Loucy (cell line): ENCODE measurements around the gene SMG7.

Source experiments
- H2AFZ ChIP-seq: fragments of 200-600 bp; sonication (generic); 2 replicates; pipeline ENCODE4 v1.6.0; 2016; ENCODE audit warnings: antibody characterized with exemption, mild to moderate bottlenecking, low read length, moderate library complexity
- H3F3A ChIP-seq: fragments of 200-600 bp; 2 replicates; pipeline ENCODE4 v1.6.0; 2016; ENCODE audit warnings: antibody characterized with exemption, low read depth, mild to moderate bottlenecking
- H3K27me3 ChIP-seq: fragments of 200-600 bp; sonication (generic); 2 replicates; pipeline ENCODE4 v1.6.1; 2014; ENCODE audit warnings: low read length, mild to moderate bottlenecking; ENCODE audit not compliant: insufficient read depth, poor library complexity, severe bottlenecking
- H3K36me3 ChIP-seq: fragments of 200-600 bp; sonication (generic); 2 replicates; pipeline ENCODE4 v1.6.1; 2016; ENCODE audit warnings: low read length; ENCODE audit not compliant: insufficient read depth
- H3K4me1 ChIP-seq: fragments of 200-600 bp; sonication (generic); 2 replicates; pipeline ENCODE4 v1.5.1; 2014; ENCODE audit warnings: low read length, mild to moderate bottlenecking; ENCODE audit not compliant: insufficient read depth, poor library complexity, severe bottlenecking
- H3K4me2 ChIP-seq: fragments of 200-600 bp; sonication (generic); 2 replicates; pipeline ENCODE4 v1.6.0; 2014; ENCODE audit warnings: antibody characterized with exemption, low read length, low read depth, mild to moderate bottlenecking; ENCODE audit not compliant: poor library complexity, severe bottlenecking
- H3K4me3 ChIP-seq: fragments of 200-600 bp; sonication (generic); 2 replicates; pipeline ENCODE4 v1.5.1; 2014; ENCODE audit warnings: low read length, mild to moderate bottlenecking, mixed read lengths; ENCODE audit not compliant: poor library complexity, severe bottlenecking
- H3K79me2 ChIP-seq: fragments of 200-600 bp; sonication (generic); 2 replicates; pipeline ENCODE4 v1.6.1; 2014; ENCODE audit warnings: low read length; ENCODE audit not compliant: insufficient read depth
- H3K9ac ChIP-seq: fragments of 200-600 bp; sonication (generic); 2 replicates; pipeline ENCODE4 v1.6.0; 2014; ENCODE audit warnings: mild to moderate bottlenecking, low read depth, low read length, moderate library complexity; ENCODE audit not compliant: poor library complexity, severe bottlenecking
- H3K9me2 ChIP-seq: fragments of 200-600 bp; sonication (generic); replicated peaks from 2 replicates; pipeline ENCODE4 v1.6.1; 2016; ENCODE audit warnings: low read depth, low read length, mixed read lengths
- H3K9me3 ChIP-seq: fragments of 200-600 bp; sonication (generic); 2 replicates; pipeline ENCODE4 v1.6.1; 2014; ENCODE audit warnings: mild to moderate bottlenecking, antibody characterized with exemption, low read length, low read depth; ENCODE audit not compliant: insufficient read depth
- H4K20me1 ChIP-seq: fragments of 200-600 bp; sonication (generic); 2 replicates; pipeline ENCODE4 v1.6.0; 2014; ENCODE audit warnings: antibody characterized with exemption, low read length, mild to moderate bottlenecking; ENCODE audit not compliant: insufficient read depth, poor library complexity, severe bottlenecking
- CTCF ChIP-seq: fragments of 200-600 bp; sonication (generic); conservative IDR thresholded peaks from 2 replicates; pipeline ENCODE4 v1.5.1; 2014; ENCODE audit warnings: mild to moderate bottlenecking, antibody characterized with exemption, low read length
- EZH2phosphoT487 ChIP-seq: fragments of 200-600 bp; IDR thresholded peaks from 2 replicates; pipeline ENCODE4 v1.6.1; 2018; ENCODE audit warnings: antibody characterized with exemption, mild to moderate bottlenecking, moderate library complexity, borderline replicate concordance

SMG7 gene

GRCh38 chr1:183570451-183570850, 98.2 kb downstream of the SMG7 start:
- Histone ChIP-seq H3K9me3 (no peaks in the 10 kb centered on the region), H3K36me3 (no peaks in the 10 kb centered on the region), H3F3A (no peaks in the 10 kb centered on the region), H3K27me3 (no peaks in the 10 kb centered on the region), H3K4me2 (no peak overlapping the region), H3K9me2 (no peaks in the 10 kb centered on the region), H3K9ac (no peak overlapping the region), H2AFZ (no peak overlapping the region), H3K4me1 (peaks cover 11% of the 10 kb centered on the region), H4K20me1 (no peaks in the 10 kb centered on the region), H3K4me3 (no peak overlapping the region), H3K79me2 (no peaks in the 10 kb centered on the region)
- no peak for TF ChIP-seq EZH2phosphoT487
- TF ChIP-seq CTCF, result no peak

- H4K20me1 ChIP-seq, result no peaks in the 10 kb centered on the region
- H3K4me2 ChIP-seq, result no peak overlapping the region
Measured at GRCh38 chr1:183571678-183572268, 99.5 kb downstream of the SMG7 start.

GRCh38 chr1:183572721-183573120, 100.4 kb downstream of the SMG7 start:
- Histone ChIP-seq H3K4me3 (no peak overlapping the region), H3K36me3 (no peaks in the 10 kb centered on the region), H3K9me3 (no peaks in the 10 kb centered on the region), H3K9me2 (no peaks in the 10 kb centered on the region), H4K20me1 (no peaks in the 10 kb centered on the region), H3K27me3 (no peaks in the 10 kb centered on the region), H2AFZ (no peak overlapping the region), H3F3A (no peaks in the 10 kb centered on the region), H3K4me1 (peaks cover 6% of the 10 kb centered on the region), H3K9ac (no peak overlapping the region), H3K4me2 (no peak overlapping the region), H3K79me2 (no peaks in the 10 kb centered on the region)
- TF ChIP-seq CTCF, result no peak
- TF ChIP-seq EZH2phosphoT487, result no peak

More at GRCh38 chr1:183571678-183572268, 99.5 kb downstream of the SMG7 start:
- Histone ChIP-seq H3K27me3 (no peaks in the 10 kb centered on the region), H3K9ac (no peak overlapping the region), H3F3A (no peaks in the 10 kb centered on the region), H3K79me2 (no peaks in the 10 kb centered on the region), H2AFZ (no peak overlapping the region), H3K4me3 (no peak overlapping the region), H3K9me2 (no peaks in the 10 kb centered on the region), H3K9me3 (no peaks in the 10 kb centered on the region), H3K36me3 (no peaks in the 10 kb centered on the region), H3K4me1 (peaks cover 11% of the 10 kb centered on the region)
- TF ChIP-seq EZH2phosphoT487, result no peak
- TF ChIP-seq CTCF, result no peak
